Mesothelial cell of epicardium (in vitro differentiated cells): Measurements from ENCODE around the gene CDX1. TPM values are rescaled to one million over a fixed set of nuclear protein-coding genes. Genes with fewer than 3 reads are reported as not detected.

ENCODE experiments used
- DNase-seq, 2 experiments: peaks; one replicate each; pipeline ENCODE4 v3.0.0; 2021; ENCODE audit warnings: low spot score in 2 of 2; ENCODE audit not compliant: unreplicated experiment in 2 of 2
- H3K27ac Mint-ChIP-seq: 2 replicates; pipeline ENCODE4 v1.8.0; 2021; ENCODE audit warnings: mixed read lengths
- H3K27me3 Mint-ChIP-seq: 2 replicates; pipeline ENCODE4 v1.8.0; 2021; ENCODE audit warnings: low read depth, mixed read lengths
- H3K36me3 Mint-ChIP-seq: 2 replicates; pipeline ENCODE4 v1.8.0; 2021; ENCODE audit warnings: mixed read lengths
- H3K4me1 Mint-ChIP-seq: 2 replicates; pipeline ENCODE4 v1.8.0; 2021; ENCODE audit warnings: mixed read lengths
- H3K4me3 Mint-ChIP-seq: 2 replicates; pipeline ENCODE4 v1.8.0; 2021; ENCODE audit warnings: mild to moderate bottlenecking, moderate library complexity, mixed read lengths
- H3K9me3 Mint-ChIP-seq: 2 replicates; pipeline ENCODE4 v1.8.0; 2021; ENCODE audit warnings: mixed read lengths
- total RNA-seq: library from RNA; stranded (reverse); gene quantifications from 3 replicates; pipeline ENCODE4 v1.2.1, GENCODE V29; 2021
- TF ChIP-seq, protein P1 (sequence below): fragments of 200-600 bp; sonication (generic); IDR thresholded peaks from one replicate; pipeline ENCODE4 v1.5.0; 2021; ENCODE audit warnings: antibody characterized with exemption; ENCODE audit not compliant: unreplicated experiment

CDX1 gene
- total RNA-seq, 1 donor from 2014 or later, result 0.51 TPM

- TF ChIP-seq, protein P1, sequence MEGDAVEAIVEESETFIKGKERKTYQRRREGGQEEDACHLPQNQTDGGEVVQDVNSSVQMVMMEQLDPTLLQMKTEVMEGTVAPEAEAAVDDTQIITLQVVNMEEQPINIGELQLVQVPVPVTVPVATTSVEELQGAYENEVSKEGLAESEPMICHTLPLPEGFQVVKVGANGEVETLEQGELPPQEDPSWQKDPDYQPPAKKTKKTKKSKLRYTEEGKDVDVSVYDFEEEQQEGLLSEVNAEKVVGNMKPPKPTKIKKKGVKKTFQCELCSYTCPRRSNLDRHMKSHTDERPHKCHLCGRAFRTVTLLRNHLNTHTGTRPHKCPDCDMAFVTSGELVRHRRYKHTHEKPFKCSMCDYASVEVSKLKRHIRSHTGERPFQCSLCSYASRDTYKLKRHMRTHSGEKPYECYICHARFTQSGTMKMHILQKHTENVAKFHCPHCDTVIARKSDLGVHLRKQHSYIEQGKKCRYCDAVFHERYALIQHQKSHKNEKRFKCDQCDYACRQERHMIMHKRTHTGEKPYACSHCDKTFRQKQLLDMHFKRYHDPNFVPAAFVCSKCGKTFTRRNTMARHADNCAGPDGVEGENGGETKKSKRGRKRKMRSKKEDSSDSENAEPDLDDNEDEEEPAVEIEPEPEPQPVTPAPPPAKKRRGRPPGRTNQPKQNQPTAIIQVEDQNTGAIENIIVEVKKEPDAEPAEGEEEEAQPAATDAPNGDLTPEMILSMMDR, result no peak
- Mint-ChIP-seq H3K27ac (peak overlapping the region; percentile 97), H3K9me3 (no peaks in the 10 kb centered on the region), H3K36me3 (no peaks in the 10 kb centered on the region), H3K4me1 (peaks cover 53% of the 10 kb centered on the region), H3K4me3 (peak overlapping the region; percentile 82), H3K27me3 (no peaks in the 10 kb centered on the region)
- no peak for DNase-seq
Observed at GRCh38 chr5:150152636-150153462, 13.7 kb upstream of the CDX1 start.

- peak overlapping the region; percentile 82 for H3K4me3 Mint-ChIP-seq
- peaks cover 53% of the 10 kb centered on the region for H3K4me1 Mint-ChIP-seq
- H3K27me3 Mint-ChIP-seq, result no peaks in the 10 kb centered on the region
- H3K9me3 Mint-ChIP-seq, result no peaks in the 10 kb centered on the region
- DNase-seq, result no peak
- H3K27ac Mint-ChIP-seq, result peak overlapping the region; percentile 97
- H3K36me3 Mint-ChIP-seq, result no peaks in the 10 kb centered on the region
- TF ChIP-seq, protein P1, result no peak
Observed at GRCh38 chr5:150153483-150153882, 13.1 kb upstream of the CDX1 start.

DNA sequence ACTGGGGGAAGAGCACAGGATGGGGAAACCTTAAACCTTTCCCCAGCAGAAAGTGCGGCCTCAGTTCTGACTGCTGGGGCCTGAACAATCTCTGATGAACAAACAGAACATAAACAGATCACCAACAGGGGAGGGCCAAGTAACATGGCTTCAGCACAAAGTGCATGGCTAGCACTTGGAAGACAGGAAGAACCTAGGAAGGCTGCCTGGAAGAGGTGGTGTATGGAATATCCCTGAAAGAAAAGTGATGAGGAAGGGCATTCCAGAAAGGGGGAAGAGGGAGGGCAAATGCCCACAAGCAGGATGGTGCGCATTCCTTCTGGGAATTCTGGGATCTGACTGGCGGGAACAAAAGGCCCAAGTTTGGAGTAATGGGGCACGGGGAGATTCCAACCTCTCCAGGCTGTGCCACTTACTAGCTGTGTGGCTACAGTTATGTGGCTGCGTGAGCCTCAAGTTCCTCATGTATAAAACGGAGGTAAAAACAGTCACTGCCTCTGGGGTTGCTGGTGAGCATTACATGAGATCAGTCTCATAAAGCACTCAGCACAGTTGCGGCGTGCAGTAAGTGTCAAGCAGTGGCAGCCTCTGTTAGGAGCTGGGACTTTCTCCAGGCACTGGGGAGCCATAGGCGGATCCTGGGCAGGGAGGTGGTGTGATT, 12.5 kb upstream of the CDX1 start:
- no peaks in the 10 kb centered on the region for H3K27me3 Mint-ChIP-seq
- no peak for DNase-seq
- TF ChIP-seq, protein P1, result no peak
- H3K36me3 Mint-ChIP-seq, result no peaks in the 10 kb centered on the region
- H3K4me3 Mint-ChIP-seq, result peak overlapping the region; percentile 82
- peak overlapping the region; percentile 97 for H3K27ac Mint-ChIP-seq
- H3K4me1 Mint-ChIP-seq, result peaks cover 56% of the 10 kb centered on the region
- H3K9me3 Mint-ChIP-seq, result no peaks in the 10 kb centered on the region

- Mint-ChIP-seq H3K4me1 (peaks cover 56% of the 10 kb centered on the region), H3K4me3 (peak overlapping the region; percentile 82), H3K27ac (peak overlapping the region; percentile 97), H3K27me3 (no peaks in the 10 kb centered on the region), H3K36me3 (no peaks in the 10 kb centered on the region), H3K9me3 (no peaks in the 10 kb centered on the region)
- TF ChIP-seq, protein P1, result no peak
- DNase-seq, result no peak
Observed at GRCh38 chr5:150154618-150155128, 11.9 kb upstream of the CDX1 start.

- TF ChIP-seq, protein P1, result no peak
- H3K27me3 Mint-ChIP-seq, result no peaks in the 10 kb centered on the region
- no peaks in the 10 kb centered on the region for H3K36me3 Mint-ChIP-seq
- no peaks in the 10 kb centered on the region for H3K9me3 Mint-ChIP-seq
- H3K4me1 Mint-ChIP-seq, result peaks cover 56% of the 10 kb centered on the region
- peak within 1 kb of the TSS; percentile 97 for H3K27ac Mint-ChIP-seq
- peak; percentile 75 to 84 for DNase-seq
- H3K4me3 Mint-ChIP-seq, result peak within 1 kb of the TSS; percentile 82
Observed at GRCh38 chr5:150155258-150156026, 11.1 kb upstream of the CDX1 start, which contains the start of gene PDGFRB. Gene PDGFRB (minus strand): TSS chr5:150155845. CDS start chr5:150137047, 18,798 bp downstream.
